ENCODE measurements around the gene MBD5. TPM values are rescaled to one million over a fixed set of nuclear protein-coding genes. Genes with fewer than 3 reads are reported as not detected.

MBD5 gene
- total and polyA plus RNA-seq, 2 donors, result 13.3 to 13.4 TPM

GRCh38 chr2:148122788-148123187, 101.9 kb downstream of the MBD5 start:
- H3K36me3 ChIP-seq (ENCODE audit: control insufficient read depth in 2 of 2, insufficient read depth in 2 of 2, low read length in 1 of 2), result no peaks in the 10 kb centered on the region
- H3K4me3 ChIP-seq (ENCODE audit: low read length in 2 of 2), result no peak overlapping the region
- DNase-seq (ENCODE audit: low read depth in 6 of 9, low spot score in 9 of 9), result no peak
- H3K27ac ChIP-seq (ENCODE audit: low read depth in 1 of 2, low read length in 1 of 2), result no peak overlapping the region
- H3K4me1 ChIP-seq (ENCODE audit: control insufficient read depth in 2 of 2, insufficient read depth in 2 of 2, low read length in 2 of 2), result no peaks in the 10 kb centered on the region
- H3K9me3 ChIP-seq (ENCODE audit: control insufficient read depth in 2 of 2, insufficient read depth in 1 of 2, low read length in 1 of 2), result no peaks in the 10 kb centered on the region
- no peaks in the 10 kb centered on the region for H3K27me3 ChIP-seq (ENCODE audit: control insufficient read depth in 2 of 2, insufficient read depth in 1 of 2, low read length in 1 of 2)

- no peaks in the 10 kb centered on the region for H3K9me3 ChIP-seq (ENCODE audit: control insufficient read depth in 2 of 2, insufficient read depth in 1 of 2, low read length in 1 of 2)
- WGBS, result over 99% methylated on average over 2 of the region's 2 CpGs
- no peak for DNase-seq (ENCODE audit: low read depth in 6 of 9, low spot score in 9 of 9)
- no peak overlapping the region for H3K27ac ChIP-seq (ENCODE audit: low read depth in 1 of 2, low read length in 1 of 2)
- no peak overlapping the region for H3K4me3 ChIP-seq (ENCODE audit: low read length in 2 of 2)
- H3K36me3 ChIP-seq (ENCODE audit: control insufficient read depth in 2 of 2, insufficient read depth in 2 of 2, low read length in 1 of 2), result no peaks in the 10 kb centered on the region
- no peaks in the 10 kb centered on the region for H3K27me3 ChIP-seq (ENCODE audit: control insufficient read depth in 2 of 2, insufficient read depth in 1 of 2, low read length in 1 of 2)
- no peaks in the 10 kb centered on the region for H3K4me1 ChIP-seq (ENCODE audit: control insufficient read depth in 2 of 2, insufficient read depth in 2 of 2, low read length in 2 of 2)
Measured at GRCh38 chr2:148124271-148124670, 103.4 kb downstream of the MBD5 start.

GRCh38 chr2:148130581-148130980, 109.7 kb downstream of the MBD5 start:
- no peak for DNase-seq (ENCODE audit: low read depth in 6 of 9, low spot score in 9 of 9)
- Histone ChIP-seq H3K4me1 (ENCODE audit: control insufficient read depth in 2 of 2, insufficient read depth in 2 of 2, low read length in 2 of 2) (no peaks in the 10 kb centered on the region), H3K27me3 (ENCODE audit: control insufficient read depth in 2 of 2, insufficient read depth in 1 of 2, low read length in 1 of 2) (no peaks in the 10 kb centered on the region), H3K27ac (ENCODE audit: low read depth in 1 of 2, low read length in 1 of 2) (no peak overlapping the region), H3K9me3 (ENCODE audit: control insufficient read depth in 2 of 2, insufficient read depth in 1 of 2, low read length in 1 of 2) (no peaks in the 10 kb centered on the region), H3K4me3 (ENCODE audit: low read length in 2 of 2) (no peak overlapping the region), H3K36me3 (ENCODE audit: control insufficient read depth in 2 of 2, insufficient read depth in 2 of 2, low read length in 1 of 2) (no peaks in the 10 kb centered on the region)
- WGBS, result 90% methylated on average over 3 of the region's 3 CpGs

- H3K36me3 ChIP-seq (ENCODE audit: control insufficient read depth in 2 of 2, insufficient read depth in 2 of 2, low read length in 1 of 2), result no peaks in the 10 kb centered on the region
- H3K27me3 ChIP-seq (ENCODE audit: control insufficient read depth in 2 of 2, insufficient read depth in 1 of 2, low read length in 1 of 2), result no peaks in the 10 kb centered on the region
- no peak for DNase-seq (ENCODE audit: low read depth in 6 of 9, low spot score in 9 of 9)
- 97% methylated on average over 1 of the region's 1 CpG for WGBS
- no peaks in the 10 kb centered on the region for H3K9me3 ChIP-seq (ENCODE audit: control insufficient read depth in 2 of 2, insufficient read depth in 1 of 2, low read length in 1 of 2)
- H3K4me1 ChIP-seq (ENCODE audit: control insufficient read depth in 2 of 2, insufficient read depth in 2 of 2, low read length in 2 of 2), result no peaks in the 10 kb centered on the region
- no peak overlapping the region for H3K4me3 ChIP-seq (ENCODE audit: low read length in 2 of 2)
- H3K27ac ChIP-seq (ENCODE audit: low read depth in 1 of 2, low read length in 1 of 2), result no peak overlapping the region
Measured at GRCh38 chr2:148132412-148132811, 111.5 kb downstream of the MBD5 start.

- Histone ChIP-seq H3K4me1 (ENCODE audit: control insufficient read depth in 2 of 2, insufficient read depth in 2 of 2, low read length in 2 of 2) (no peaks in the 10 kb centered on the region), H3K9me3 (ENCODE audit: control insufficient read depth in 2 of 2, insufficient read depth in 1 of 2, low read length in 1 of 2) (no peaks in the 10 kb centered on the region), H3K36me3 (ENCODE audit: control insufficient read depth in 2 of 2, insufficient read depth in 2 of 2, low read length in 1 of 2) (no peaks in the 10 kb centered on the region), H3K27me3 (ENCODE audit: control insufficient read depth in 2 of 2, insufficient read depth in 1 of 2, low read length in 1 of 2) (no peaks in the 10 kb centered on the region), H3K4me3 (ENCODE audit: low read length in 2 of 2) (no peak overlapping the region), H3K27ac (ENCODE audit: low read depth in 1 of 2, low read length in 1 of 2) (no peak overlapping the region)
- 97% methylated on average over 3 of the region's 3 CpGs for WGBS
- DNase-seq (ENCODE audit: low read depth in 6 of 9, low spot score in 9 of 9), result no peak
Measured at GRCh38 chr2:148135705-148136104, 114.8 kb downstream of the MBD5 start.

GRCh38 chr2:148136441-148136840, 115.5 kb downstream of the MBD5 start:
- WGBS, result 97% methylated on average over 1 of the region's 1 CpG
- Histone ChIP-seq H3K27ac (ENCODE audit: low read depth in 1 of 2, low read length in 1 of 2) (no peak overlapping the region), H3K27me3 (ENCODE audit: control insufficient read depth in 2 of 2, insufficient read depth in 1 of 2, low read length in 1 of 2) (no peaks in the 10 kb centered on the region), H3K36me3 (ENCODE audit: control insufficient read depth in 2 of 2, insufficient read depth in 2 of 2, low read length in 1 of 2) (no peaks in the 10 kb centered on the region), H3K4me1 (ENCODE audit: control insufficient read depth in 2 of 2, insufficient read depth in 2 of 2, low read length in 2 of 2) (no peaks in the 10 kb centered on the region), H3K9me3 (ENCODE audit: control insufficient read depth in 2 of 2, insufficient read depth in 1 of 2, low read length in 1 of 2) (no peaks in the 10 kb centered on the region), H3K4me3 (ENCODE audit: low read length in 2 of 2) (no peak overlapping the region)
- no peak for DNase-seq (ENCODE audit: low read depth in 6 of 9, low spot score in 9 of 9)

- no peaks in the 10 kb centered on the region for H3K9me3 ChIP-seq (ENCODE audit: control insufficient read depth in 2 of 2, insufficient read depth in 1 of 2, low read length in 1 of 2)
- DNase-seq (ENCODE audit: low read depth in 6 of 9, low spot score in 9 of 9), result no peak
- H3K4me3 ChIP-seq (ENCODE audit: low read length in 2 of 2), result no peak overlapping the region
- H3K27ac ChIP-seq (ENCODE audit: low read depth in 1 of 2, low read length in 1 of 2), result no peak overlapping the region
- no peaks in the 10 kb centered on the region for H3K27me3 ChIP-seq (ENCODE audit: control insufficient read depth in 2 of 2, insufficient read depth in 1 of 2, low read length in 1 of 2)
- H3K4me1 ChIP-seq (ENCODE audit: control insufficient read depth in 2 of 2, insufficient read depth in 2 of 2, low read length in 2 of 2), result no peaks in the 10 kb centered on the region
- no peaks in the 10 kb centered on the region for H3K36me3 ChIP-seq (ENCODE audit: control insufficient read depth in 2 of 2, insufficient read depth in 2 of 2, low read length in 1 of 2)
- WGBS, result 96% methylated on average over 2 of the region's 2 CpGs
Measured at GRCh38 chr2:148161909-148162435, 141.1 kb downstream of the MBD5 start.

GRCh38 chr2:148162871-148163270, 142.0 kb downstream of the MBD5 start:
- Histone ChIP-seq H3K27ac (ENCODE audit: low read depth in 1 of 2, low read length in 1 of 2) (no peak overlapping the region), H3K36me3 (ENCODE audit: control insufficient read depth in 2 of 2, insufficient read depth in 2 of 2, low read length in 1 of 2) (no peaks in the 10 kb centered on the region), H3K27me3 (ENCODE audit: control insufficient read depth in 2 of 2, insufficient read depth in 1 of 2, low read length in 1 of 2) (no peaks in the 10 kb centered on the region), H3K9me3 (ENCODE audit: control insufficient read depth in 2 of 2, insufficient read depth in 1 of 2, low read length in 1 of 2) (no peaks in the 10 kb centered on the region), H3K4me1 (ENCODE audit: control insufficient read depth in 2 of 2, insufficient read depth in 2 of 2, low read length in 2 of 2) (no peaks in the 10 kb centered on the region), H3K4me3 (ENCODE audit: low read length in 2 of 2) (no peak overlapping the region)
- no peak for DNase-seq (ENCODE audit: low read depth in 6 of 9, low spot score in 9 of 9)

- H3K4me3 ChIP-seq (ENCODE audit: low read length in 2 of 2), result no peak overlapping the region
- no peaks in the 10 kb centered on the region for H3K27me3 ChIP-seq (ENCODE audit: control insufficient read depth in 2 of 2, insufficient read depth in 1 of 2, low read length in 1 of 2)
- H3K27ac ChIP-seq (ENCODE audit: low read depth in 1 of 2, low read length in 1 of 2), result no peak overlapping the region
- no peaks in the 10 kb centered on the region for H3K36me3 ChIP-seq (ENCODE audit: control insufficient read depth in 2 of 2, insufficient read depth in 2 of 2, low read length in 1 of 2)
- no peak for DNase-seq (ENCODE audit: low read depth in 6 of 9, low spot score in 9 of 9)
- no peaks in the 10 kb centered on the region for H3K9me3 ChIP-seq (ENCODE audit: control insufficient read depth in 2 of 2, insufficient read depth in 1 of 2, low read length in 1 of 2)
- H3K4me1 ChIP-seq (ENCODE audit: control insufficient read depth in 2 of 2, insufficient read depth in 2 of 2, low read length in 2 of 2), result no peaks in the 10 kb centered on the region
- 100% methylated on average over 1 of the region's 1 CpG for whole genome bisulfite sequencing
Measured at GRCh38 chr2:148165975-148166374, 145.1 kb downstream of the MBD5 start.

- Histone ChIP-seq H3K4me1 (ENCODE audit: control insufficient read depth in 2 of 2, insufficient read depth in 2 of 2, low read length in 2 of 2) (no peaks in the 10 kb centered on the region), H3K36me3 (ENCODE audit: control insufficient read depth in 2 of 2, insufficient read depth in 2 of 2, low read length in 1 of 2) (peaks cover 0 to 2% of the 10 kb centered on the region in 2 donors), H3K4me3 (ENCODE audit: low read length in 2 of 2) (no peak overlapping the region), H3K27me3 (ENCODE audit: control insufficient read depth in 2 of 2, insufficient read depth in 1 of 2, low read length in 1 of 2) (no peaks in the 10 kb centered on the region), H3K9me3 (ENCODE audit: control insufficient read depth in 2 of 2, insufficient read depth in 1 of 2, low read length in 1 of 2) (peaks cover 0 to 6% of the 10 kb centered on the region in 2 donors), H3K27ac (ENCODE audit: low read depth in 1 of 2, low read length in 1 of 2) (no peak overlapping the region)
- no peak for DNase-seq (ENCODE audit: low read depth in 6 of 9, low spot score in 9 of 9)
Measured at GRCh38 chr2:148167241-148167766, 146.4 kb downstream of the MBD5 start.
